OCI-LY3 (cell line): ENCODE measurements around the gene INPP5F.

Source experiments
- EZH2phosphoT487 ChIP-seq: fragments of 200-600 bp; shearing (Covaris generic); IDR thresholded peaks from 2 replicates; pipeline ENCODE4 v1.6.1; 2018; ENCODE audit warnings: antibody characterized with exemption, mixed run types, low read depth
- TF ChIP-seq, protein P1 (sequence below): fragments of 200-600, 300-600 bp; sonication (generic); IDR thresholded peaks from 2 replicates; pipeline ENCODE4 v1.5.1; 2014; ENCODE audit warnings: antibody characterized with exemption, low read length, low read depth

DNA sequence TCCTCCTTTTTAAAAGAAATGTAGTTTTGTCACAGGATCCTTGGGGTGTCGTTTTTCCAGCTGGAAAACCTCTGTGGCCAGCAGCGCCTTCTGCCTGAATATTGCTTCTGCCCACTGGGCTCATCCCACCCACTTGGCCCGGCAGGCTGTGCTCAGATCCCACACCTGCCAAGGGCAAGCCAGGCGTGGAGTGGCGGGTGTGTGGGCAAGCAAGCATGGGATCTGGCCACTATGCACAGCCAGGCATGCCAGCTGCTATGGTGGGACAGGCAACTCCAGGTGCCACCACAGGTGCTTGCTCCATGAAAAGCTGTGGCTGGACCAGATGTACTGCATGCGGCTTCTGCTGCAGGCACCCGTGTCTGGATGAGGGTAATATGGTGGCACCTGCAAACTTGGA is 31.2 kb upstream of the INPP5F start:
- TF ChIP-seq, protein P1, sequence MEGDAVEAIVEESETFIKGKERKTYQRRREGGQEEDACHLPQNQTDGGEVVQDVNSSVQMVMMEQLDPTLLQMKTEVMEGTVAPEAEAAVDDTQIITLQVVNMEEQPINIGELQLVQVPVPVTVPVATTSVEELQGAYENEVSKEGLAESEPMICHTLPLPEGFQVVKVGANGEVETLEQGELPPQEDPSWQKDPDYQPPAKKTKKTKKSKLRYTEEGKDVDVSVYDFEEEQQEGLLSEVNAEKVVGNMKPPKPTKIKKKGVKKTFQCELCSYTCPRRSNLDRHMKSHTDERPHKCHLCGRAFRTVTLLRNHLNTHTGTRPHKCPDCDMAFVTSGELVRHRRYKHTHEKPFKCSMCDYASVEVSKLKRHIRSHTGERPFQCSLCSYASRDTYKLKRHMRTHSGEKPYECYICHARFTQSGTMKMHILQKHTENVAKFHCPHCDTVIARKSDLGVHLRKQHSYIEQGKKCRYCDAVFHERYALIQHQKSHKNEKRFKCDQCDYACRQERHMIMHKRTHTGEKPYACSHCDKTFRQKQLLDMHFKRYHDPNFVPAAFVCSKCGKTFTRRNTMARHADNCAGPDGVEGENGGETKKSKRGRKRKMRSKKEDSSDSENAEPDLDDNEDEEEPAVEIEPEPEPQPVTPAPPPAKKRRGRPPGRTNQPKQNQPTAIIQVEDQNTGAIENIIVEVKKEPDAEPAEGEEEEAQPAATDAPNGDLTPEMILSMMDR: no peak
- no peak for TF ChIP-seq EZH2phosphoT487
